GM23248 (cell line): ENCODE data around the gene CYP27A1.

Experiments used
- EZH2 ChIP-seq: fragments of 200-600 bp; sonication (generic); IDR thresholded peaks from 2 replicates; pipeline ENCODE4 v1.6.1; 2018; ENCODE audit warnings: antibody characterized with exemption, mild to moderate bottlenecking; ENCODE audit not compliant: insufficient read depth, poor library complexity, severe bottlenecking
- EZH2phosphoT487 ChIP-seq: fragments of 200-600 bp; sonication (generic); IDR thresholded peaks from 2 replicates; pipeline ENCODE4 v1.6.1; 2018; ENCODE audit warnings: antibody characterized with exemption, moderate library complexity, mild to moderate bottlenecking, low read depth; ENCODE audit not compliant: insufficient read depth

DNA sequence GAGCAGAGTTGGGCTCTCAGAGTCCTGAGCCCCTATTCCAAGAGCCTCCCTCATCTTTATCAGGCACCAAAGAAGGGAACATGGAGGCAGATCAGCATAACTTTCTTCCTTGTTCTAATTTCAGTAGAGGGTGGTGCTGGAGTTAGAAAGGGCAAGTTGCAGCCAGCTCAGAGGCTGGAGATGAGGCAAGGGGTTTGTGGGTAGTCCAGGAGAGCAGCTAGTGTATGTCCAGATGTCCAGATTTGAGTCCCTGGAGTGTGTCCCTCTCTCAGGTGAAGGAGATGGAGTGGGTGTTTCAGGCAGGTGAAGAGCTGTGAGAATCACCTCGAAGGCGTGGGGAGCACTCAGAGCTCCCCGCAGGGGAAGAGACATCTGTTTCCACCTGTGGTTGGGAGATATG, 50.1 kb downstream of the CYP27A1 start:
- TF ChIP-seq EZH2phosphoT487, result no peak
- TF ChIP-seq EZH2, result no peak
